GM12875 (cell line): ENCODE data around the gene USP2.
A peak's percentile ranks its signal among the peaks of the same experiment; 100 is the strongest.

Source experiments
- H3K4me3 ChIP-seq: one replicate; pipeline ENCODE4 v1.5.1; 2011; ENCODE audit warnings: low read depth, low read length, control low read depth
- TF ChIP-seq, protein P1 (sequence below): IDR thresholded peaks from 2 replicates; pipeline ENCODE4 v1.5.1; 2011; ENCODE audit warnings: low read depth, mild to moderate bottlenecking, control low read depth, inconsistent platforms, low read length, moderate library complexity, borderline replicate concordance; ENCODE audit not compliant: insufficient read depth

The USP2 gene

DNA sequence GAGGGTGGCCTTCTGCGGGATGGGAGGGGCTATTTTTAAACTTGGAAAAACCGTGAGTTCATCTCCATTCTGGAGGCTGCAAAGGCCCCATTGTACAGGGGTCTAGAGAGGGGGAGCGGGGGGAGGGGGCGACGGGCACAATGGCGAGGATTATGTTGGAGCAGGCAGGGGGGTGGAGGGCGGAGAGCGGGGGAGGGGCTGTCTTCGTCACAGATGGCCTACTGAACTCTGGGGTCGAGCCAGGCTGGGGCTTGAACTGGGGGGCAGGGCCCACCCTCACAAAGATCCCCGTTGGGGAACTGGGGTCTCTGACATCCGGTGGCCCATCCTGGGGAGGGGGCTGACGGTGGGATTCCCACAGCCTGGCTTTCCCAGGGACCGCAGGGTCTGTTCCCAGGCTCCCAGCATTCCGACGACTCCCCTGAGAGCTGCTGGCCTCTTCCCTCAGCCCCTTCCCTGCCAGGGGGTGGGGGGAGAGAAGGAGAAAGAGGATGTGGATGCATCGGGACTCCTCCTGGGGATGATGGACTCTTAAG lies 61.2 kb downstream of the USP2 start:
- peak overlapping the region; percentile 59 for H3K4me3 ChIP-seq
- TF ChIP-seq, protein P1, sequence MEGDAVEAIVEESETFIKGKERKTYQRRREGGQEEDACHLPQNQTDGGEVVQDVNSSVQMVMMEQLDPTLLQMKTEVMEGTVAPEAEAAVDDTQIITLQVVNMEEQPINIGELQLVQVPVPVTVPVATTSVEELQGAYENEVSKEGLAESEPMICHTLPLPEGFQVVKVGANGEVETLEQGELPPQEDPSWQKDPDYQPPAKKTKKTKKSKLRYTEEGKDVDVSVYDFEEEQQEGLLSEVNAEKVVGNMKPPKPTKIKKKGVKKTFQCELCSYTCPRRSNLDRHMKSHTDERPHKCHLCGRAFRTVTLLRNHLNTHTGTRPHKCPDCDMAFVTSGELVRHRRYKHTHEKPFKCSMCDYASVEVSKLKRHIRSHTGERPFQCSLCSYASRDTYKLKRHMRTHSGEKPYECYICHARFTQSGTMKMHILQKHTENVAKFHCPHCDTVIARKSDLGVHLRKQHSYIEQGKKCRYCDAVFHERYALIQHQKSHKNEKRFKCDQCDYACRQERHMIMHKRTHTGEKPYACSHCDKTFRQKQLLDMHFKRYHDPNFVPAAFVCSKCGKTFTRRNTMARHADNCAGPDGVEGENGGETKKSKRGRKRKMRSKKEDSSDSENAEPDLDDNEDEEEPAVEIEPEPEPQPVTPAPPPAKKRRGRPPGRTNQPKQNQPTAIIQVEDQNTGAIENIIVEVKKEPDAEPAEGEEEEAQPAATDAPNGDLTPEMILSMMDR = no peak

DNA sequence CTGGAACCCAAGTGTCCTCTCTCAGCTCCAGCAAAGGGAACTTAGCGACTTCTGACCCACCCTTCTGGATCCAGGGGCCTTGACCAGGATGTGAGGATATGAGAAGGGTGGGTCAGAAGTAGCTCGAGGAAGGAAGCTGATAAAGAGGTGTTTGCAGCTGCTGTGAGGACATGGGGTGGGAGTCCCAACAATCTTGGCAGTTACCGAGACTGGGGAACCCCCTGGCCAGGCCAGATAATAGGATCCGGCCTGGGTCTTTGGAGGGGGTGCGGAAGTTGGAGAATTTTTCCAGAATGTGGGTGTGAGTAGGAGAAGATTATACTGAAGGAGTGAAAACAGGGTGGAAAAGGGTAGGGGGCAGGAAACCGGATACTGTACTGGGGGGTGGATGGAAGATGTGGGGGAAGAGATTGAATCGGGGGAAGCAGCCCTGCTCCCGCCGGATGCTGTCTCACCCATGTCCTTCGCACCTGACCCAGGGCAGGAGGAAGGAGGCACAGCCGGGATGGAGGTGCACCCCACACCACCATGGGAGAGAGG lies 61.7 kb downstream of the USP2 start:
- TF ChIP-seq, protein P1 = no peak
- H3K4me3 ChIP-seq = no peak overlapping the region

DNA sequence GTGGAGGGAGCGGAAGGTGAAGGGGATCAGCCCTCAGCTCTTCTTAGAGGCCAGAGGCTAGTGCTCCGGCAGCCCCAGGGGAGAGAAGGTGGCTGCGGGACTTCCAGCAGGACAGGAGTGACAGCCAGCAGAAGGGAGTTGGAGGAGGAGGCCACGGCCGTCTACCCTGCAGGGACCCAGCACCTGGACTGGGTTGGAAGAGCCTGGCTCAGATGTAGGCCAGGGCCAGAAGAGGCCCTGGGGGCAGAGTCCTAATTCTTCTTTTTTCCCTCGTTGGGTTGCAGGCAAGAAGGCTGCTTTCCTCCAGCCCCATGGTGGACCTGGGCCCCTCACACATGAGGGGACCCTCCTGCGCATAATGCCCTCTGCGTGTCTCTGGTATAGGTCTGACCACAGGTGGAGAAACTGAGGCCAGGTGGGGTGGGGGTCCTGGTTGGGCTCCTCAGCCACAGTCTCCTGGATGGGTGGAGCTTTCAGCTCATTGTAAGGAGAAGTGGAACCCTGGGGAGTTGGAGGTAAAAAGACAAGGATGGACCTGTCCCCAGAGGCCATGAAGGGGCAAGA lies 62.3 kb downstream of the USP2 start:
- TF ChIP-seq, protein P1 = no peak
- no peak overlapping the region for H3K4me3 ChIP-seq

DNA sequence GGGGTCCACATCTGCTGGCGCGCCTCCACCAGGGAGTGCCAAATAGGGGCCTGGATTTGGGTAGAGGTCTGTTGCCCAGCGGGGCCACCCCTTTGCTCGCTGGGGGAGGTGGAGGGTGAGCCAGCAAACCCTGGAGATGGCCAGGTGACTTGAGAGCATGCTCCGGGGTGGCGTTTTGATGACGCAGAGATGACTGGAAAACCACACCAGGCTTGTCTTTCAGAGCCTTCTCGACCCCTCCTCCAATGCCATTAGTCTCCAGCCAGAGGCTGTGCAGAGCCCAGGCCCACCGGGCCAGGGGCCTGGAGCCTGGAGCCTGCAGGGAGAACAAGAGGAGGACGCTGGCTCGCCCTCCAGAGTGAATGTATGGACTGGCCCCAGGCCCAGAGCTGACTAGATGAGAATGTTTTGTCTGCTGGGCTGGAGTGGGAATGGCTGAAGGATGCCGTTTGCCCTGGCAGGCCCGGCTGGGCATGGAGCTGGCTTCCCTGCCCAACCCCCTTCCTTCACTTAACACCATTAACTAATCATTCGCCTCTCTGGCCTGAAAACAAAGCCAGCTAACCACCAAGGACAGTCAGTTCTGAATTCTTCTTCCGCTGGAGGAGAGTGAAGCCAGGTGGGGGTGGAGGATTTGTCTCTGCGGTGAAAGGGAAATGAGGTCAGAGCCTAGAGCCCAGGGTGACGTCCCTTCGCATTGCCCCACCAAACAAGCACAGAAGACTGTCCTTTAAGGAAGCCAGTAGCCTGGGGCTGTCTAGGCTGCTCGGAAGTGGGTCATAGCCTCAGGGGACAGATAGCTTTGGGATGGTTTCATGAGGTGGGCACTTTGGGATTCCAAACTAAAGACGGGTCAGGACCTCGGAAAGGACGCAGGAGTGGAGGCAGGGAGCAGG lies 63.0 kb downstream of the USP2 start:
- TF ChIP-seq, protein P1 = no peak
- no peak overlapping the region for H3K4me3 ChIP-seq

DNA sequence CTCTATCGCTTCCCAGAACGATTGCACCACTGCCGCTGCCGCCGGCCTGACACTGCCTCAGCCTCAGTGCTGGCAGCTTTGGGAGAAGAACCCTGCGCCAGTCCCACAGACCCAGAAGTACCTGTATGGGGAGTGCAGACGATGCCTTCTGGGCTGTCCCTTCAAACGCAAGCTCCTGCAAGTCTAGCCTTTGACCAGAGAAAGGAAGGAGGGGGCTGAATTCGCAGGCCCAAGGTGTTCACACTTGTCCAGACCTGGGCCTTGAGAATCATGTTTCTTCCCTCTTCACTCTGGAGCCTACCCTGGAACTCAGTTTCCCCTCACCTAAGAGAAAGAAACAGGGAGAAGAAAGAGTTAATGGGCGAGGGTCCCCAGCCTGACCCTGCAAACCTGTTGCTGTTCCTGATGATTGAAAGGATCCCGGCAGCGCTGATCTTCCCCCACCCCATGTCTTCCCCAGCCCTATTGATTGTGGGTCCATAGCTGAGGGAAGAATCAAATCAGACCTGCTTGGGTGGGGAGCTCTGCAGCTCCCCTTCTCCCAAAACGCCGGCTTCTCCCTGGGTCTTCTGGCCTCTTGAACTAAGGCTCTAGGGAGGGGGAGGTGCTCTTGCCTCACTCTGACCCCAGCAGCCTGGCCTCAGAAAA lies 63.8 kb downstream of the USP2 start:
- TF ChIP-seq, protein P1 = no peak
- no peak overlapping the region for H3K4me3 ChIP-seq

DNA sequence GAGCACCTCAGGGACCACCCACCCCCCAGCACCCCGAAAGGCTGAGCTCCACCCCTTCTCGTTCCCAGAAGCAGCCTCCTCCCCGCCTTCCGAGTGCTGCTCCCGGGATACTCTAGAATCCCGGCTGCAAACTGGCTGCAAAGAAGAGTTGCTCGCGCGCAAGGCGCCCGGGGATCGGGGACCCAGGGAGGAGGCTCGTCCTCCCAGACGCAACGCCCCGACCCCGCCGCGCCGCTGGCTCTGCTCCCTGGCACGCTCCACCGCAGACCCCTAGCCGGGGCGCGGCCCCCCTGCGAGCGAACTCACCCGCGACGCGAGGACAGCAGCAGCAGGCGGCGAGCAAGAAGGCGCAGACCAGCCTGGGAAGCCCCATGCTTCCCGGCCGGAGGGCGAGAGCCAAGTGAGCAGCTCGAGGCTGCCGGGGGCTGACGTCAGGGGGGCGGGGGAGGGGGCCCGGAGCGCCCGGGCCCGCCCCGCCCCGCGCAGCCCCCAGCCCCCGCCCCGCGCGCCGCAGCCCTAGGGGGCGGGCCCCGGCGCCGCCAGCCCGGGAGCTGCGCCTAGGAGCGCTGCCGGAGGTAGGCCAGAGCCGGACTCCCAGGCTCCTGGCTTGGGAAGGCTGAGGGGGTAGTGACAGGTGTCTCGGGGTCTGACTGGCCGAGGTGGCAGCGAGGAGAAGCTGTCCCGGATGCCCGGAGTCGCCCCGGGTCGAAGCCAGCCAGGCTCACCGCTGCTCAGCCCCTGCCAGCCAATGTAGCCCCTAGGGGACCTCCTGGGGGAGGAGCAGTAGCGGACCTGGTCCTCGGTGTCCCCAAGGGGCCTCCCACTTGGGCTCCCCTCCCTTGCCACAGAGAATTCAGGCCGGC lies 64.5 kb downstream of the USP2 start, which contains the start of gene MCAM:
Gene MCAM, minus strand, starts transcription at position 402 of the 863 bp plus-strand sequence. Its CDS starts 29 bp downstream, at position 373.
- H3K4me3 ChIP-seq = peak within 1 kb of the TSS; percentile 41
- TF ChIP-seq, protein P1 = no peak
